Neural progenitor cell (in vitro differentiated cells): ENCODE results near the gene CYP26B1. TPM values are rescaled to one million over a fixed set of nuclear protein-coding genes. Genes with fewer than 3 reads are reported as not detected.
"Not testable (repeated sequence)": the region's sequence is repeated elsewhere in the genome, so short reads cannot be mapped to it uniquely, and the experiment has no call there.

Experiments
- DNase-seq: peaks from one replicate; pipeline ENCODE4 v3.0.0-alpha.2; 2016; ENCODE audit warnings: low spot score
- H2AFZ ChIP-seq: fragments of 200-600 bp; sonication (generic); replicated peaks from 2 replicates; pipeline ENCODE4 v1.6.1; 2016; ENCODE audit warnings: antibody characterized with exemption
- H3F3A ChIP-seq: fragments of 200-600 bp; sonication (generic); 2 replicates; pipeline ENCODE4 v1.6.1; 2016; ENCODE audit warnings: antibody characterized with exemption, low read depth
- H3K27ac ChIP-seq: fragments of 200-600 bp; sonication (generic); 2 replicates; pipeline ENCODE4 v1.5.1; 2016; ENCODE audit warnings: mild to moderate bottlenecking
- H3K27me3 ChIP-seq: fragments of 200-600 bp; sonication (generic); 2 replicates; pipeline ENCODE4 v1.6.1; 2016; ENCODE audit warnings: mild to moderate bottlenecking, moderate library complexity
- H3K36me3 ChIP-seq: fragments of 200-600 bp; sonication (generic); 2 replicates; pipeline ENCODE4 v1.5.1; 2016
- H3K4me1 ChIP-seq: fragments of 200-600 bp; sonication (generic); 2 replicates; pipeline ENCODE4 v1.6.1; 2016; ENCODE audit warnings: mixed run types
- H3K4me2 ChIP-seq: fragments of 200-600 bp; sonication (generic); 2 replicates; pipeline ENCODE4 v1.6.1; 2016
- H3K4me3 ChIP-seq: fragments of 200-600 bp; sonication (generic); 2 replicates; pipeline ENCODE4 v1.5.1; 2016
- H3K79me2 ChIP-seq: fragments of 200-600 bp; sonication (generic); 2 replicates; pipeline ENCODE4 v1.6.1; 2016; ENCODE audit warnings: low read depth
- H3K9ac ChIP-seq: fragments of 200-600 bp; sonication (generic); 2 replicates; pipeline ENCODE4 v1.6.1; 2016
- H3K9me3 ChIP-seq: fragments of 200-600 bp; sonication (generic); 2 replicates; pipeline ENCODE4 v1.5.1; 2016; ENCODE audit warnings: low read depth
- H4K20me1 ChIP-seq: fragments of 200-600 bp; sonication (generic); 2 replicates; pipeline ENCODE4 v1.6.1; 2016; ENCODE audit warnings: low read depth
- H3K27ac Mint-ChIP-seq: 3 replicates; pipeline ENCODE4 v1.8.0; 2021; ENCODE audit warnings: mixed read lengths
- H3K27me3 Mint-ChIP-seq: 2 replicates; pipeline ENCODE4 v1.8.0; 2022; ENCODE audit warnings: low read depth, mild to moderate bottlenecking, inconsistent platforms, moderate library complexity, mixed read lengths; ENCODE audit not compliant: insufficient read depth
- H3K36me3 Mint-ChIP-seq: 3 replicates; pipeline ENCODE4 v1.8.0; 2021; ENCODE audit warnings: mixed read lengths
- H3K4me1 Mint-ChIP-seq: 3 replicates; pipeline ENCODE4 v1.8.0; 2021; ENCODE audit warnings: mixed read lengths
- H3K4me3 Mint-ChIP-seq: 3 replicates; pipeline ENCODE4 v1.8.0; 2021; ENCODE audit warnings: mild to moderate bottlenecking, moderate library complexity, mixed read lengths
- H3K9me3 Mint-ChIP-seq: 3 replicates; pipeline ENCODE4 v1.8.0; 2020; ENCODE audit warnings: mixed read lengths
- CTCF ChIP-seq: fragments of 200-600 bp; sonication (generic); IDR thresholded peaks from 2 replicates; pipeline ENCODE4 v1.5.1; 2017; ENCODE audit warnings: antibody characterized with exemption, mild to moderate bottlenecking
- EZH2 ChIP-seq: fragments of 200-600 bp; sonication (generic); IDR thresholded peaks from 2 replicates; pipeline ENCODE4 v1.6.1; 2017; ENCODE audit warnings: antibody characterized with exemption, mild to moderate bottlenecking, moderate library complexity
- EZH2phosphoT487 ChIP-seq: fragments of 200-600 bp; sonication (generic); IDR thresholded peaks from 2 replicates; pipeline ENCODE4 v1.6.1; 2017; ENCODE audit warnings: antibody characterized with exemption
- total RNA-seq: library from RNA; depleted of rRNA; stranded (reverse); fragments of >200 nt; gene quantifications from 2 replicates; pipeline ENCODE4 v1.2.3, GENCODE V29; 2015; ENCODE audit warnings: low replicate concordance

CYP26B1 gene
- total RNA-seq, 1 donor from 2014 or later: 0.21 TPM

DNA sequence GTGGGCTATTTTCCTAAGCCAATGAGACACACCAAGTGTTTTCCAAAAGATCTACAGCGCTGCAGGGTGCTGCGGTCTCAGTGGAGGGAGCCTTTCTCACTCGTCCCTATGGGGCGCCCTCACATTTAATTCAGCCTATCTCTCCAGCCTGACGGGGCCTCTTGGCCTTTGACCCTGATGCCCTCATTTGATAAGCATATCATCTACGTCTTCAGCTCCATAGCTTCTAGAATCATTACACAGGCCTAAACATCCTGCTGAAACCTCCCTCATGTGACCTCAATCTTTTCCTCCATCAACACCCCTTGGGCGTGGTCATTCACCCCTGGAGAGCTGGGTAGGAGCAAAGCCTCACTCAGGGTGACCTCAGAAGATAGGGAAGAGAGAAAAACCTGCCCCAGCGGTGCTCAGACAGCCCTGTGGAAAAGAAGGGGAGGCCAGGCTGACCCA is 57.4 kb downstream of the CYP26B1 start:
- Histone ChIP-seq H3K4me3 (no peak overlapping the region), H3F3A (no peaks in the 10 kb centered on the region), H3K36me3 (no peaks in the 10 kb centered on the region), H3K27me3 (no peaks in the 10 kb centered on the region), H2AFZ (no peak overlapping the region), H3K79me2 (no peaks in the 10 kb centered on the region), H3K9ac (no peak overlapping the region), H4K20me1 (no peaks in the 10 kb centered on the region), H3K27ac (no peak overlapping the region), H3K4me1 (no peaks in the 10 kb centered on the region), H3K4me2 (no peak overlapping the region), H3K9me3 (no peaks in the 10 kb centered on the region)
- no peak overlapping the region for H3K27ac Mint-ChIP-seq
- no peak overlapping the region for H3K4me3 Mint-ChIP-seq
- DNase-seq: no peak
- H3K36me3 Mint-ChIP-seq: no peaks in the 10 kb centered on the region
- H3K27me3 Mint-ChIP-seq: peaks cover 8% of the 10 kb centered on the region
- H3K9me3 Mint-ChIP-seq: peaks cover 3% of the 10 kb centered on the region
- H3K4me1 Mint-ChIP-seq: peaks cover 3% of the 10 kb centered on the region
- TF ChIP-seq EZH2 (no peak), CTCF (no peak), EZH2phosphoT487 (no peak)

GRCh38 chr2:72089537-72089936 is 58.1 kb downstream of the CYP26B1 start:
- TF ChIP-seq CTCF: no peak
- no peak for TF ChIP-seq EZH2
- no peak for TF ChIP-seq EZH2phosphoT487
- Mint-ChIP-seq H3K36me3 (no peaks in the 10 kb centered on the region), H3K27me3 (peaks cover 8% of the 10 kb centered on the region), H3K4me1 (peaks cover 3% of the 10 kb centered on the region), H3K4me3 (no peak overlapping the region), H3K27ac (peak overlapping the region; percentile 78), H3K9me3 (peaks cover 3% of the 10 kb centered on the region)
- Histone ChIP-seq H2AFZ (no peak overlapping the region), H3K4me3 (no peak overlapping the region), H3K27me3 (no peaks in the 10 kb centered on the region), H3K9ac (no peak overlapping the region), H3K79me2 (no peaks in the 10 kb centered on the region), H3K27ac (no peak overlapping the region), H4K20me1 (no peaks in the 10 kb centered on the region), H3K4me1 (no peaks in the 10 kb centered on the region), H3K4me2 (no peak overlapping the region), H3F3A (no peaks in the 10 kb centered on the region), H3K36me3 (no peaks in the 10 kb centered on the region), H3K9me3 (no peaks in the 10 kb centered on the region)
- no peak for DNase-seq

DNA sequence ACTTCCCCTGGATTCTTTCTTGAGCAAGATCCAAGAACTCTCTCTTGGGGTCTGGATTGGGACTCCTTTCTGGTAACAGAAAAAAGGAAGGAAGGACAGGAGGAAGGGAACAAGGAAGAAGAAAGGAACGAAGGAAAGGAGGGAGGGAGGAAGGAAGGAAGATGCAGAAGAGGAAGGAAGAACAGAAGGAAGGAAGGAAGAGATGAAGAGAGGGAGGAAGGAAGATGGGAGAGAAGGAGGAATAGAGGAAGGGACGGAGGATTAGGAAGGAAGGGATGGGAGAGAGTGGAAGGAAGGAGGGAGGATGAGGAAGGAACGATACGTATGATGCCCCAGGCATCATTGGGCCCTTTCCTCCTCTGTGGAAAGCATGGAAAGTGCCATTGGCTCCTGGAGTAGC is 58.6 kb downstream of the CYP26B1 start:
- no peaks in the 10 kb centered on the region for H3K79me2 ChIP-seq
- DNase-seq: no peak
- no peaks in the 10 kb centered on the region for H3K9me3 ChIP-seq
- H3K27ac ChIP-seq: no peak overlapping the region
- H3K27me3 ChIP-seq: no peaks in the 10 kb centered on the region
- no peaks in the 10 kb centered on the region for H3K36me3 ChIP-seq
- TF ChIP-seq EZH2 (no peak), EZH2phosphoT487 (no peak), CTCF (no peak)
- Mint-ChIP-seq H3K9me3 (peaks cover 3% of the 10 kb centered on the region), H3K36me3 (no peaks in the 10 kb centered on the region), H3K27me3 (peaks cover 8% of the 10 kb centered on the region), H3K4me1 (peaks cover 5% of the 10 kb centered on the region), H3K27ac (no peak overlapping the region), H3K4me3 (no peak overlapping the region)
- no peak overlapping the region for H3K4me3 ChIP-seq
- no peaks in the 10 kb centered on the region for H3K4me1 ChIP-seq
- H2AFZ ChIP-seq: no peak overlapping the region
- no peaks in the 10 kb centered on the region for H3F3A ChIP-seq
- no peaks in the 10 kb centered on the region for H4K20me1 ChIP-seq
- H3K9ac ChIP-seq: no peak overlapping the region
- H3K4me2 ChIP-seq: no peak overlapping the region

- DNase-seq, H3K79me2 ChIP-seq, H3K27me3 Mint-ChIP-seq: not testable (repeated sequence)
Observed at GRCh38 chr2:72086871-72087633, 60.6 kb downstream of the CYP26B1 start.

More at GRCh38 chr2:72086871-72087633, 60.6 kb downstream of the CYP26B1 start:
- not testable (repeated sequence) for H3K36me3 Mint-ChIP-seq, H3K4me1 ChIP-seq, H4K20me1 ChIP-seq, H3F3A ChIP-seq, H3K27ac Mint-ChIP-seq, H3K9ac ChIP-seq, H3K27ac ChIP-seq, H3K9me3 Mint-ChIP-seq, H3K36me3 ChIP-seq, H3K4me3 ChIP-seq, H3K4me3 Mint-ChIP-seq, H3K4me2 ChIP-seq, H3K27me3 ChIP-seq, H3K4me1 Mint-ChIP-seq, H3K9me3 ChIP-seq, H2AFZ ChIP-seq
